Type B pancreatic cell (in vitro differentiated cells): ENCODE results near the gene HMGCS2. TPM values are rescaled to one million over a fixed set of nuclear protein-coding genes. Genes with fewer than 3 reads are reported as not detected.
"Not testable (repeated sequence)": the region's sequence is repeated elsewhere in the genome, so short reads cannot be mapped to it uniquely, and the experiment has no call there.

Experiments used
- DNase-seq: peaks from one replicate; pipeline ENCODE4 v3.0.0; 2021; ENCODE audit warnings: mixed read lengths; ENCODE audit not compliant: unreplicated experiment; ENCODE audit errors: extremely low spot score
- H3K27ac Mint-ChIP-seq: 2 replicates; pipeline ENCODE4 v1.8.0; 2021; ENCODE audit warnings: mild to moderate bottlenecking, mixed read lengths
- H3K27me3 Mint-ChIP-seq: 2 replicates; pipeline ENCODE4 v1.8.0; 2021; ENCODE audit warnings: mixed read lengths
- H3K36me3 Mint-ChIP-seq: 2 replicates; pipeline ENCODE4 v1.8.0; 2021; ENCODE audit warnings: mixed read lengths
- H3K4me1 Mint-ChIP-seq: one replicate; pipeline ENCODE4 v1.8.0; 2021; ENCODE audit warnings: mixed read lengths; ENCODE audit not compliant: unreplicated experiment
- H3K4me3 Mint-ChIP-seq: 2 replicates; pipeline ENCODE4 v1.8.0; 2021; ENCODE audit warnings: mild to moderate bottlenecking, mixed read lengths
- H3K9me3 Mint-ChIP-seq: 2 replicates; pipeline ENCODE4 v1.8.0; 2021; ENCODE audit warnings: mixed read lengths
- total RNA-seq: library from RNA; stranded (reverse); gene quantifications from 2 replicates; pipeline ENCODE4 v1.2.1, GENCODE V29; 2021; ENCODE audit warnings: low replicate concordance
- TF ChIP-seq, protein P1 (sequence below): fragments of 200-600 bp; sonication (generic); conservative IDR thresholded peaks from 2 replicates; pipeline ENCODE4 v1.5.0; 2021; ENCODE audit warnings: antibody characterized with exemption, mild to moderate bottlenecking

HMGCS2 gene
- total RNA-seq, 1 donor from 2014 or later: 19.1 TPM

DNA sequence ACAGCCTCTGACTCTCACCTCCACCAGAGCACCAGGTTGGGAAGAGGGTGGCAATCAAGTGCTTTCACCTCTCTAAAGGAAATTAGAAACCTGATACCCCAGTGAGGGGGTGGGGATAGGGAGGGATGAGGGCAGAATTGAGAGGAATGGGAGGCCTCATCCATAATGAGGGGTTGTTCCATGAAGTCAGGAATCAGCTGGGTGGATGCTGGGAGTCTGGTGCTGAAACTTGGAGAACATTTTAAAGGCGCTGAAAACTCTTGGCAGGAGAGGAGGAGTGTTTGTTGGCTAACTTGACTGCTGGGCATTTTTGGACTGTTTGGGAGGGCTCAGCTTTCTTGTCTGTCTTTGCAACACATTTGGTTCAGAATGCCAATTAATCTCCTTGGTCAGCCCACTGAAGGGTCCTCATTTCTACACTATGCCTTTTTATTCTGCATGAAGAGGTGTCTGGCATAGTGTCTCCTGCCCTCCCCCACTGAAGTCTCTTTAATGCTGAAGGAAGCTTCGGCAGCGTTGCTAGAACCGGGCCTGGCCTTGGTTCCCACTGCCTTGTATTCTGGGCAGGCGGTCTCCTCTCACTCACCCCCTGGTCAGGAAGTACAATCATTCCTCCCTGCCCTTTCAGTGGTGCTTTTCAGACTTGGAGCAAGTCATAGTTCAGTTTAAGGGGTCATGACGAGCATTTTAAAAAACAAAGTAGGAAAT, 54.8 kb downstream of the HMGCS2 start:
- Mint-ChIP-seq H3K9me3 (no peaks in the 10 kb centered on the region), H3K4me3 (peak overlapping the region; percentile 94), H3K27ac (peak overlapping the region; percentile 94), H3K4me1 (peaks cover 47% of the 10 kb centered on the region), H3K27me3 (no peaks in the 10 kb centered on the region), H3K36me3 (peaks cover 10% of the 10 kb centered on the region)
- no peak for DNase-seq
- TF ChIP-seq, protein P1, sequence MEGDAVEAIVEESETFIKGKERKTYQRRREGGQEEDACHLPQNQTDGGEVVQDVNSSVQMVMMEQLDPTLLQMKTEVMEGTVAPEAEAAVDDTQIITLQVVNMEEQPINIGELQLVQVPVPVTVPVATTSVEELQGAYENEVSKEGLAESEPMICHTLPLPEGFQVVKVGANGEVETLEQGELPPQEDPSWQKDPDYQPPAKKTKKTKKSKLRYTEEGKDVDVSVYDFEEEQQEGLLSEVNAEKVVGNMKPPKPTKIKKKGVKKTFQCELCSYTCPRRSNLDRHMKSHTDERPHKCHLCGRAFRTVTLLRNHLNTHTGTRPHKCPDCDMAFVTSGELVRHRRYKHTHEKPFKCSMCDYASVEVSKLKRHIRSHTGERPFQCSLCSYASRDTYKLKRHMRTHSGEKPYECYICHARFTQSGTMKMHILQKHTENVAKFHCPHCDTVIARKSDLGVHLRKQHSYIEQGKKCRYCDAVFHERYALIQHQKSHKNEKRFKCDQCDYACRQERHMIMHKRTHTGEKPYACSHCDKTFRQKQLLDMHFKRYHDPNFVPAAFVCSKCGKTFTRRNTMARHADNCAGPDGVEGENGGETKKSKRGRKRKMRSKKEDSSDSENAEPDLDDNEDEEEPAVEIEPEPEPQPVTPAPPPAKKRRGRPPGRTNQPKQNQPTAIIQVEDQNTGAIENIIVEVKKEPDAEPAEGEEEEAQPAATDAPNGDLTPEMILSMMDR: no peak

DNA sequence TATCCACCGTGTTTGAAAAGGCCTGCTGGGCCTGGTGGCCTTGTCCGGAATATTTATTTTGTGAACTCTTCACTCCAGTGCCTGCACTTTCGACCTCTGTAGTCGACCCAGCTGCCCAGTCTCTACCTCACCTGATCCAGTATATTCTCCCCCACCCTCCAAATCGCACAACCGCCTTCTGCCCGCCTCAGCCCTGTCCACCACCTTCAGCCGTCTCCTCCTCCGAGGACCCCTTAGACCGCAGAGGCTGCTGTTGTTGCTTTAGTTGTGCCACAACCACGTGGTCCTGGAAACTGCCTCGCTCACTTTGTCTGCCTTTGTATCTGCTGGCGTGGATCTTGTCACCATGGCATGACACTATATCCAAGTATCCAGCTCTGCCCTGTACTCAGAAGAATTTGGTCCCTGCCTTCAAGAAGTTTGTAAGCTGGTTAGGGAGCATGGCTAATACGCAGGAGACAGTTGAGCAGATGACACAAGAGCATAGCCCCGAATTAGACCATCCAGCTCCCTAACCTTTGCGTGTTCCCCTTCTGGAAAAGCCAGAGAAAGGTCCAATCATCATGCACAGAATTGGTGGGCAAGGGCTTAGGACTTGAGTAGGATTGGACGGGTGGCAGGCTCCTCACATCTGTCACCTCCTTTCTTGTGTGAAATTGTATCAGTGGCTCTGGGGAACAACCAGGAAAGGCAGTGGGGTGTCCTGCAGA, 55.5 kb downstream of the HMGCS2 start:
- H3K36me3 Mint-ChIP-seq: peaks cover 10% of the 10 kb centered on the region
- H3K4me1 Mint-ChIP-seq: peaks cover 45% of the 10 kb centered on the region
- no peaks in the 10 kb centered on the region for H3K27me3 Mint-ChIP-seq
- TF ChIP-seq, protein P1: no peak
- no peaks in the 10 kb centered on the region for H3K9me3 Mint-ChIP-seq
- H3K27ac Mint-ChIP-seq: peak overlapping the region; percentile 94
- H3K4me3 Mint-ChIP-seq: peak overlapping the region; percentile 94
- DNase-seq: no peak

DNA sequence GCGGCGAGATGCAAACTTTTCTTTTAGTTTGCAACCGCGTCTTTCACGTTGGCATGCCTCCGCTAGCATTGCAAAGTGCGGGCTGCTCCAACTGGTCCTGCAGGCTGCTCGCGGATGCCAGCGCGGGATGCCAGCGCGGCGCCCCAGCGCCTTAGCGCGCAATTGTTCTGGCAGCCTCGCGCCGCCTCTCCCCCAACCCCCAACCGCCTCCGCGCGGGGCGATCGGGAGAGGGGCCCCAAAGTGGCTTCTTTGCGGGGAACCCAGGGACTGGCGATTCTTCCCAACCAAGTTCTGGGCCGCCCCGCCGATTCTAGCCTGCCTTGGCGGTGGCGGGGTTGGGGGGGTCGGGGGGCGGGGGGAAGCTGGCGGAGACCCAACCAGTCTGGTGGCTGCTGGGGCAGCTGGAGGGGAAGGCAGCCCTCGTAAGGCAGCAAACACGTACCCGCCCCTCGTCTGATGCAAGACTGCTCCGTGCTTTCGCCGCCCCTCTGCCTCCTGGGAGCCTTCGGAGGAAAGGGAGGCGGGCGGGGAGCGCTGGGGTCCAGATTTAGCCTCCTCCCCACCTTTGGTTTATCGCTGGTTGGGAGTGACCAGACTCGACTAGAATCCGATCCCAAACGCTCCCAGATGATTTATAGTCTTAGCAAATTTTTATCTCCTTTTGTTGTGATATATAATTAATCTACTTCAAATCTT, 56.2 kb downstream of the HMGCS2 start:
- peaks cover 7% of the 10 kb centered on the region for H3K36me3 Mint-ChIP-seq
- peak; percentile 81 for DNase-seq
- peaks cover 42% of the 10 kb centered on the region for H3K4me1 Mint-ChIP-seq
- TF ChIP-seq, protein P1: no peak
- H3K4me3 Mint-ChIP-seq: peak overlapping the region; percentile 94
- H3K27ac Mint-ChIP-seq: peak overlapping the region; percentile 94
- no peaks in the 10 kb centered on the region for H3K9me3 Mint-ChIP-seq
- no peaks in the 10 kb centered on the region for H3K27me3 Mint-ChIP-seq

DNA sequence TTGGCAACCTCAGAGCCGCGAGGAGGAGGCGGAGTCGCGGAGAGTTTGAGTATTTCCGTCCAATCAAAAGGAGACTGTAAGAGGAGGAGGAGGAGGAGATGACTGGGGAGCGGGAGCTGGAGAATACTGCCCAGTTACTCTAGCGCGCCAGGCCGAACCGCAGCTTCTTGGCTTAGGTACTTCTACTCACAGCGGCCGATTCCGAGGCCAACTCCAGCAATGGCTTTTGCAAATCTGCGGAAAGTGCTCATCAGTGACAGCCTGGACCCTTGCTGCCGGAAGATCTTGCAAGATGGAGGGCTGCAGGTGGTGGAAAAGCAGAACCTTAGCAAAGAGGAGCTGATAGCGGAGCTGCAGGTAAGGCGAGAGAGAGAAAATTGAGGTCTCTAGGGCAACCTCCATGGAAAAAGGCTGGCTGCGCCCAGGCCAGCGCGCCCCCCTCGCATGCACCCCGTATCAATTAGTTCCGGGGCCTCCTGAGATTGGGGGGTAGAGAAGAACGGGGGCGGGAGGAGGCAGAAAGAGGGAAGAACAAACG, 56.8 kb downstream of the HMGCS2 start, which contains the start of gene PHGDH:
PHGDH (plus strand) TSS at position 131 of the 538 bp plus-strand sequence; CDS start at position 220, 89 bp downstream.
- TF ChIP-seq, protein P1: no peak
- Mint-ChIP-seq H3K27me3 (no peaks in the 10 kb centered on the region), H3K9me3 (no peaks in the 10 kb centered on the region), H3K36me3 (peaks cover 6% of the 10 kb centered on the region), H3K4me3 (peak within 1 kb of the TSS; percentile 94), H3K4me1 (peaks cover 41% of the 10 kb centered on the region), H3K27ac (peak within 1 kb of the TSS; percentile 94)
- DNase-seq: peak; percentile 75

DNA sequence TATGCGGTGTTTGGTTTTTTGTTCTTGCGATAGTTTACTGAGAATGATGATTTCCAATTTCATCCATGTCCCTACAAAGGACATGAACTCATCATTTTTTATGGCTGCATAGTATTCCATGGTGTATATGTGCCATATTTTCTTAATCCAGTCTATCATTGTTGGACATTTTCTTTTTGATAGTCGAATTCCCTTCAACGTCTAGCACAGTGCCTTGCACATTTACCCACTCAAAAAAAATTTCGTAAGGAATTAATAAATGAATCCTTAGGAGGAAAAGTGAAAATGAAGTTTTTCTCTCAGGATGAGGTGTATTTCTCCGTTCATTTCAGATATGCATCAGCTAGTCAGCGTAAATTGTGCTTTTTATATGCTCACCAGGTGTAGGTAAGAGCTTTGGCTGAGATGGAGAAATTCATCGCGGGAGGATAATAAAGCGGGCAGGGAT, 57.3 kb downstream of the HMGCS2 start:
- peak overlapping the region; percentile 94 for H3K4me3 Mint-ChIP-seq
- H3K36me3 Mint-ChIP-seq, DNase-seq, H3K27me3 Mint-ChIP-seq, H3K9me3 Mint-ChIP-seq: not testable (repeated sequence)
- H3K4me1 Mint-ChIP-seq: peaks cover 39% of the 10 kb centered on the region
- peak overlapping the region; percentile 94 for H3K27ac Mint-ChIP-seq

DNA sequence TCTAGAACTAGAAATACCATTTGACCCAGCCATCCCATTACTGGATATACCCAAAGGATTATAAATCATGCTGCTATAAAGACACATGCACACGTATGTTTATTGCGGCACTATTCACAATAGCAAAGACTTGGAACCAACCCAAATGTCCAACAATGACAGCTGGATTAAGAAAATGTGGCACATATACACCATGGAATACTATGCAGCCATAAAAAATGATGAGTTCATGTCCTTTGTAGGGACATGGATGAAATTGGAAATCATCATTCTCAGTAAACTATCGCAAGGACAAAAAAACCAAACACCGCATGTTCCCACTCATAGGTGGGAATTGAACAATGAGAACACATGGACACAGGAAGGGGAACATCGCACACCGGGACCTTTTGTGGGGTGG, 62.1 kb downstream of the HMGCS2 start:
- not testable (repeated sequence) for DNase-seq, H3K27me3 Mint-ChIP-seq, H3K27ac Mint-ChIP-seq, H3K36me3 Mint-ChIP-seq, H3K4me3 Mint-ChIP-seq, H3K4me1 Mint-ChIP-seq
- H3K9me3 Mint-ChIP-seq: peaks cover 14% of the 10 kb centered on the region
